ENCODE results near the gene CDKN1A.

The CDKN1A gene

GRCh38 chr6:36717871-36718540 lies 39.5 kb downstream of the CDKN1A start:
- Histone ChIP-seq H3K27me3 (ENCODE audit: insufficient read depth, poor library complexity, severe bottlenecking) (no peaks in the 10 kb centered on the region), H3K27ac (replicated peaks) (no peak overlapping the region), H3K4me3 (replicated peaks; ENCODE audit: insufficient read depth, low read length) (no peak overlapping the region)
- no peak for DNase-seq (ENCODE audit: low read depth in 1 of 2, low spot score in 1 of 2)
- TF ChIP-seq CTCF (IDR thresholded peaks at IDR 0.05; ENCODE audit: insufficient read depth, low read length) (no peak), GABPA (IDR thresholded peaks at IDR 0.05; ENCODE audit: low read depth) (no peak)

- H3K27me3 ChIP-seq (ENCODE audit: insufficient read depth, poor library complexity, severe bottlenecking), result no peaks in the 10 kb centered on the region
- TF ChIP-seq REST (IDR thresholded peaks at IDR 0.05; ENCODE audit: insufficient replicate concordance, low read depth) (no peak), POLR2AphosphoS5 (IDR thresholded peaks at IDR 0.05; ENCODE audit: low read depth) (no peak)
- no peak for DNase-seq (ENCODE audit: low read depth in 1 of 2, low spot score in 1 of 2)
- H3K27ac ChIP-seq (replicated peaks), result no peak overlapping the region
- no peak overlapping the region for H3K4me3 ChIP-seq (replicated peaks; ENCODE audit: insufficient read depth, low read length)
Measured at GRCh38 chr6:36718560-36718959, 40.0 kb downstream of the CDKN1A start.

- Histone ChIP-seq H3K27ac (replicated peaks) (no peak overlapping the region), H3K4me3 (replicated peaks; ENCODE audit: insufficient read depth, low read length) (no peak overlapping the region), H3K27me3 (ENCODE audit: insufficient read depth, poor library complexity, severe bottlenecking) (no peaks in the 10 kb centered on the region)
- TF ChIP-seq POLR2AphosphoS5 (IDR thresholded peaks at IDR 0.05; ENCODE audit: low read depth) (no peak), CTCF (IDR thresholded peaks at IDR 0.05; ENCODE audit: insufficient read depth, low read length) (no peak), REST (IDR thresholded peaks at IDR 0.05; ENCODE audit: insufficient replicate concordance, low read depth) (no peak), SPI1 (IDR thresholded peaks at IDR 0.05; ENCODE audit: borderline replicate concordance, low read depth) (no peak), GABPA (IDR thresholded peaks at IDR 0.05; ENCODE audit: low read depth) (no peak)
- DNase-seq (ENCODE audit: low read depth in 1 of 2, low spot score in 1 of 2), result no peak
Measured at GRCh38 chr6:36719126-36719525, 40.6 kb downstream of the CDKN1A start.

- no peak for TF ChIP-seq SPI1 (IDR thresholded peaks at IDR 0.05; ENCODE audit: borderline replicate concordance, low read depth)
- no peak for TF ChIP-seq CTCF (IDR thresholded peaks at IDR 0.05; ENCODE audit: insufficient read depth, low read length)
- no peak for TF ChIP-seq GABPA (IDR thresholded peaks at IDR 0.05; ENCODE audit: low read depth)
- no peak for TF ChIP-seq REST (IDR thresholded peaks at IDR 0.05; ENCODE audit: insufficient replicate concordance, low read depth)
- no peak for TF ChIP-seq POLR2AphosphoS5 (IDR thresholded peaks at IDR 0.05; ENCODE audit: low read depth)
- DNase-seq (ENCODE audit: low read depth in 1 of 2, low spot score in 1 of 2), result peak in 1 of 2 experiments; percentile 30
- H3K27me3 ChIP-seq (ENCODE audit: insufficient read depth, poor library complexity, severe bottlenecking), result no peaks in the 10 kb centered on the region
- no peak overlapping the region for H3K27ac ChIP-seq (replicated peaks)
- no peak overlapping the region for H3K4me3 ChIP-seq (replicated peaks; ENCODE audit: insufficient read depth, low read length)
Measured at GRCh38 chr6:36720251-36721141, 42.0 kb downstream of the CDKN1A start.
